Esophagus mucosa (tissue), 1 donor: ENCODE results near the gene UGT1A5. TPM values are rescaled to one million over a fixed set of nuclear protein-coding genes. Genes with fewer than 3 reads are reported as not detected.

Source experiments
- ATAC-seq: fragments of 200-7000 bp; cut with Tn5 transposase; one replicate; pipeline ENCODE4 v1.9.1; 2020
- total RNA-seq: library from RNA; stranded (reverse); gene quantifications from one replicate; pipeline ENCODE4 v1.2.4, GENCODE V29; 2023
- donor health status: DM: yes; HTN: yes; CAD: no.

The UGT1A5 gene
- total RNA-seq, 1 donor from 2014 or later, result 0.68 TPM

DNA sequence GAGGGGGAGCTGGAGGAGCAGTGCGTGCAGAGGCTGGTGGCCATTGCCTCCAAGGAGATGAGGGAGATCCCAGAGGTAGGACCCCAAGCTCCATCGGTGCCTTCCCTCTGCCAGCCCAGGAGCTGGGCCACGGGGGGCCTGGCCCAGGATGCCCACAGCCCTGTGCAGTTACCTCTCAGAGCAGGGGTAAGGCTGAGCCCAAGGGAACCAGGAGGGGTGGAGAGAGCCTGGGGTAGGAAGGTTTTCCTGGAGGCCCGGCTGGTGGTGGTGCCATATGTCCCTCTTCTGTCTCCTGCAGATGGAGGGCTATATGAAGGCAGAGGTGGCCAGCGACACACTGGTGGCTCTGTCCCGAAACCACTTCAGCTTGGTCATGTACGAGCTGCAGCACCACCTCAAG is 76.8 kb downstream of the UGT1A5 start:
- ATAC-seq, result no peak

DNA sequence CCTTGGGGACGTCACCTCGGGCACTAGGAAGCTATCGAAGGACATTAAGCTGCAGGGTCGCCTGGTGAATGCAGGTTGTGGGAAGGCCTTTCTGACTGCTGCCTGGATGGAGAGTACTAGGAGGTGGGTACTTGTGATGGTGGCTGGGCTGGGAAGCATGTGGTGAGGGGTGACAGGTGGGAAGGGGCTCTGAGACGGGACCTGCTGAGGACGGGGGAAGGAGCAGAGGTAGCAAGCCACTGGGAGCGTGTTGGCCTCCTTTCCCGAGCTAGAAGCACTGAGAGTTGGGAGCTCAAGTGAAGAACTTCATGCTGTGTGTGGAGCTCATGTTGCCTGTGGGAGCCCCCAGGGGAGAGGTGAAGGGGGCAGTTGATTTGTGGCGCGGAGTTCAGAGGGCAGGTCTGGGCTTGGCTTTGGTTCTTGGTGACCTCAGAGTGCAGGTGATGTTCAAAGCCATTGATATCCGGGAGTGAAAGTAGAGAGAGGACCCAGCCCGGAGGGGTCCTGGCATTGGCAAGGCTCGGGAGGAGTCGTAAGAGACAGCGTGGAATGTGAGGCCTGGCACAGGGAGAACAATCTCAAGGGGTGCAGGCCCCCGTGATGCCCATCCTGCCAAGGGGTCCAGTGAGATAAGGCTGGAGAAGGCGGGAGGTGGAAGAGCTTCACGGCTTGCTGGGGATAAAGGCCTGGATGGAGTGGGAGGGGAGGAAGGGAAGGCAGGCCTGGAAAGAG is 78.6 kb downstream of the UGT1A5 start:
- ATAC-seq, result no peak

GRCh38 chr2:233791883-233792329 is 79.2 kb downstream of the UGT1A5 start:
- ATAC-seq, result no peak

DNA sequence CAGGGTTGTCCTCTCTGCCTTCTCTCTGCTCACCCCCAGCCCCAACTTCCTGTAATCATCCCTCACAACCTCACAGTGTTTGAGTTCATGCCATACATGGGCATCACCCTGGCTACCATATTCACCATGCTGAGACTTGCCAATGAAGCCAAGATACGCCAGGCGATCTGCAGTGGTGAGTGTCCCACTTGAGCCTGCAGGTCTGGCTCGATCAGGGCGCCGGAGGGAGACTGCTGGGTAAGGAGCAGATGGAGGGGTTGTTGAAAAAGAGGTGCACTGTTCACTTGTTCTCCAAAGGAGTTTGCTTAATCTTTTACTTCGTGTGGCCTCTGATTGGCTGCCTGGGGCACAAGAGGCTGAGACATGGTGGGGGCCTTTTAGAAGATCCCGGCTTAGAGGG is 80.0 kb downstream of the UGT1A5 start:
- no peak for ATAC-seq

DNA sequence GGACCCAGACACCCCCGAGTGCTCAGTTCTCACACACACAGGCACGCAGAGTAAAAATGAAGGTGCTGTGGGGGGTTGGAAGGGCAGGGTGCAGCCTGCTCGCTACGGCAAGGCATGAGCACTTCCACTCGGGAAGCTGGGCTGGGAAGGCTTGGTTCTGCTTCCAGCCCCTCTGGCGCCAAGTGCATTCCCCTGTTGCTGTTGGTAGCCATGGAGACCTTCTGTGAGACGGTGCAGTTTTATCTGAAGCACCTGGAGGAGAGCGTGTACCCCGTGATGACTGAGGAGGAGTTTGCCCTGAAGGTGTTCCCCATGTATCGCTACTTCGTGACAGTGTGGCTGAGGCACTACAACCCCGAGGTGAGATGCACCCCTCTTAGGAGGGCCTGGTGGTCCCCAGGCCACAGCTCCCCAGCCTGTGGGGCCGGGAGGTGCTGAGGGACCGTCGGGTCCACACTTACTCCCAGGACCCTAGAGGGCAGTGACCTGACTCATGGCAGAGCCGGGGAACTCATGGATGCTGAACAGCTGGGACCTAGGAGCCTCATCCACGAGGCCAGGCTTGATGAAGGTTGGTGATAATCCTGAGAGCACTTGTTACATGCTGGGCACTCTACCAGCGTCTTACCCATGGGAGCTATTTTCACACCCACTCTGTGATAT is 80.9 kb downstream of the UGT1A5 start:
- ATAC-seq, result no peak

DNA sequence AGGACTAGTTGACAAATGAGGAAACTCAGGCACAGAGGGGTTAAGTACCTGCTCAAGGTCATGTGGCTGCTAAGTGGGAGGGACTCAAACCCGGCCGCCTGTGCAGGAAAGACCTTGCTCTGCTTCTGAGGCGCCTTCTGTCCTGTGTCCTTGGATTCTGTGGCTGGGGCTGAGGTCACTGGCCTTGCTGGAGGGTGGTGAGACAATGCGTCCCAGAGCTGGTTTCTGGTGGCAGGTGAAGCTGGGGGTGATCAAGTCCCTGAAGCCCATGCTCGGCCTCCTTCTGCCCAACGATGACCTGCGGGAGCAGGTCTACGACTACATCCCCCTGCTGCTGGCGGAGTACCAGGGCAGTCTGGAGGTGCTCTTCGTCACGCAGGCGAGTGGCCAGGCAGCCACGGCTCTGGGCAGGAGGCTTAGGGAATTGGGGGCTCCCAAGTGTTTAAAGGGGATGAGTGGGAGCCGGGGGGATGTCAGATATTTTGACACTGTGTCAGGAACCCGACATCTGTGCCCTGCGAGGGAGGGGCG is 81.5 kb downstream of the UGT1A5 start:
- no peak for ATAC-seq

- no peak for ATAC-seq
Observed at GRCh38 chr2:233795735-233796171, 83.0 kb downstream of the UGT1A5 start.

GRCh38 chr2:233796254-233796653 is 83.5 kb downstream of the UGT1A5 start:
- no peak for ATAC-seq

DNA sequence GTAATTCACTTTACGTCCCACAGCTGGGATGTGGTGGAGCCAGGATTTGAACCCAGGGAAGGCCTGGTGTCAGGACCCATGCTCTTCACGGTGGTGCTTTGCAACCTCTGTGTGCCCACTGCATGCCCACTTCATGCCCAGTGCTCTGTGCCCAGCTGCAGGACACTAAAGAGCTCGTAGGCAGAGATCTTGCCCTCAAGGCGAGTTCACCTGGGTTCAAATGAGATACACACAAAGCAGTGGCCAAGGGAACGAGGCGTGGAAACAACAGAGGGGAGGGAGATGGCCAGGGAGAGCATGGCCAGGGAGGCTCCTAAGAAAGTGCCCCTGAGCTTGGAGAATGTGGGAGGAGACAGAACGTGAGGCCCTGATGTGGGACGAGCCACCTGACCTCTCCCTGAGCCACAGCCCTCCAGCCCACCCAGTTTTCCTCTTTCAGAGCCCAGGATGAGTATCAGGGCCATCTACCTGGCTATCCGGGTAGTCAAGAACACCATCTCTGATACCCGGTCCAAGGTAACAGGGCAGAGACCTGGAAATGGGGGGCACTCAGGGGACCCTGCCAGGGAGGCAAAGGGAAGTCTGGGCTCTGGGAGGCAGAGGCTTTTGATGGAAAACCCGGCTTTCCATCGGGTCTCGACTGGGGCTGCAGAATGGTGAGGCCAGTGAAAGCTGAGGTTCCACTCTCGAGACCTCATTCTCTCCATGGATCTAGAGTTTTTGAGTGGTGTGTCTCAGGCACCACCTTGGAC is 85.8 kb downstream of the UGT1A5 start:
- ATAC-seq, result no peak

GRCh38 chr2:233799087-233799665 is 86.5 kb downstream of the UGT1A5 start:
- ATAC-seq, result no peak

- ATAC-seq, result no peak
Observed at GRCh38 chr2:233799716-233800115, 87.0 kb downstream of the UGT1A5 start.

GRCh38 chr2:233800208-233800607 is 87.5 kb downstream of the UGT1A5 start:
- ATAC-seq, result no peak

GRCh38 chr2:233801357-233802131 is 88.8 kb downstream of the UGT1A5 start:
- no peak for ATAC-seq

- no peak for ATAC-seq
Observed at GRCh38 chr2:233802132-233802815, 89.6 kb downstream of the UGT1A5 start.

DNA sequence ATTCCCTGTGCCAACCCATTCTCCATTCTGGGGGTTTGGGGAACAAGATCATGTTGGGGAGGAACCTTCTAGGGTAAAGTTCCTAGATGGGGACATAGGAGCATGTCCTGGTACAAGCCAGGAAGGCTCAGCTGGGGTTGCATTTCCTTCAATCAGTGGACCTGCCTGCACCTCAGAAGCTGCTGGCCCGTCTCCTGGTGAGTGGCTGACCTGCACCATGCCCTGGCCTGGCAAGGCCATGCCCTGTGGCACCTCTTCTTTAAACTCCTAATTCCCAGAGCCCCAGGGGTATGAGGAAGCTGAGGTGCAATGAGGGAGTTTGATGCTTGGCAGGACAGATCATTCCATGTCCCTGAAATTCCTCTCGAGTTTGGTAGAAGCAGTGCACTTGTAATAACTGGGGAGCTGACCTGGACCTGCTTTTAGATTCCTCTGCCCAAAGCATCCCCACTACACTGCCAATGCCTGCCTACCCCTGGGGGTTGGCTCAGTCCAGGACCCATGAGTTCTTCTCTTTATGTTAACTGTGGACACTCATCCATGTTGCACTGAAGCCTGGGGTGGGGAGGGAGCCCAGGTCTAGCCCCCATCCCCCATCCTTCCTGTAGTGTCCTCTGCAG is 90.7 kb downstream of the UGT1A5 start:
- no peak for ATAC-seq

DNA sequence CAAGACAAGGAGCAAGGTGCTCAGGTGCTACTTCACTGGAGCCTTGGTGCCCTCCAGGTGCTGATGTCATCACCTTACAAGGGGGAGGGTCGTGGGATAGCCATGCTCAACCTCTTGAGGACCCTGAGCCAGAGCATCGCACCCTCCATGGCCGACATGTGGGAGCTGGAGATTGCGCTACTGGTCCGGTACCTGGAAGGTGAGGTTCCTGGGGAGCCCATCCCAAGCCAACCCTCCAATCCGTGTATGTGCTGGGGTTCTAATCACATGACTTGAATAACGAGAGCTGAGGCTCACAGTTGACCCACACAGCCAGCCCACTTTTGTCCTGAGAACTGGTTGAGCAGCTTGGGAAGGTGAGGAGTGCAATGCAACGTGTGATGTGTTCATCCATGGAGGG is 91.3 kb downstream of the UGT1A5 start:
- ATAC-seq, result no peak

DNA sequence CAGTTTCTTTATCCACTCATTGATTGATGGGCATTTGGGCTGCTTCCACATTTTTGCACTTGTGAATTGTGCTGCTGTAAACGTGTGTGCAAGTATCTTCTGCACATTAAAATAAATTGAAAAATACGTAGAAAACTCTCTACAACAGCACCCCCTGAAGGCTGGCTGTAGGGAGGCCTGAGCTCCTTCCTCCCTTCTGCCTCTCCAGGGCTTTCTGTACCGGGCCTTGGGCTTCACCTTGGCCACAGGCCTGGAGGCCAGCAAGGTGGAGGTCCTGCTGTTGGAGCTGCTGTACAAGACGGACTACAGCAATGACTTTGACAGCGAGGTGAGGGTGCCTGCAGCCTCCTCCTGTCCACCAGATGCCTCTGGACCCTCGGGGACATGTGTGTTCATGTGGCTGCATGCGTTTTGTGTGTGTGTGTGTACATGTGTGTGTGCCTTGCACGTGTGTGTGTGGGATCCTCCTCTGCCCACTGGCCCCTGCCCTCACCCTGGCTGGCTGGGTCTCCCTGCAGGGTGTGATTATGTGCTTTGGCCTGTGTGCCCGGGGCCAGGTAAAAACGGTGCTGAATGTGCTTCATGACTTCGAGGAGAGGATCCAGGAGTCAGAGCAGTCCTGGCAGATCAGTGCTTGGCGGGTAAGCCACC is 94.6 kb downstream of the UGT1A5 start:
- ATAC-seq, result no peak

- ATAC-seq, result no peak
Observed at GRCh38 chr2:233807966-233808935, 95.5 kb downstream of the UGT1A5 start.

DNA sequence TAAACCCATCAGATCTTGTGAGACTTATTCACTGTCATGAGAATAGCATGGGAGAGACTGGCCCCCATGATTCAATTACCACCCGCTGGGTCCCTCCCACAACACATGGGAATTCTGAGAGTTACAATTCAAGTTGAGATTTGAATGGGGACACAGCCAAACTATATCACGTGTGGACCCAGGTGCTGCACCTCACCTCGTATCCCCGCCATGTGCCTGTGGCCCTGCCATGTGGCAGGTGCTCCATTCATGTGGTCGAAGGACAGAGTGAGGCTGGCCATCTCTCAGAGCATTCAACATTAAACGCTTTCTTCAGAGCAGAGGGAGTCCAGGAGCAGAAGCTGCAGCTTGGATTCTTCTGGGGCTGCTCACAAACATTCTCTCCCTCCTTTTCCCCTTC is 97.7 kb downstream of the UGT1A5 start:
- no peak for ATAC-seq
